Ascending aorta (tissue), 2 donors: ENCODE measurements around the gene NRDC. TPM values are rescaled to one million over a fixed set of nuclear protein-coding genes. Genes with fewer than 3 reads are reported as not detected.

Source experiments
- DNase-seq, 2 donors: peaks; one replicate each; pipeline ENCODE4 v3.0.0-alpha.2; 2019; ENCODE audit warnings: low spot score in 2 of 2
- H3K27ac ChIP-seq, 2 donors: fragments of 200-600 bp; sonication (generic); one replicate each; pipeline ENCODE4 v1.5.1; 2016 to 2017; ENCODE audit warnings: mild to moderate bottlenecking in 1 of 2
- H3K27me3 ChIP-seq: fragments of 200-600 bp; sonication (generic); one replicate; pipeline ENCODE4 v1.5.1; 2017
- H3K36me3 ChIP-seq, 2 donors: fragments of 200-600 bp; sonication (generic); one replicate each; pipeline ENCODE4 v1.5.1; 2016
- H3K4me1 ChIP-seq, 2 donors: fragments of 200-600 bp; sonication (generic); one replicate each; pipeline ENCODE4 v1.5.1; 2016 to 2017; ENCODE audit warnings: mild to moderate bottlenecking in 1 of 2
- H3K4me3 ChIP-seq, 2 donors: fragments of 200-600 bp; sonication (generic); one replicate each; pipeline ENCODE4 v1.5.1; 2016 to 2017; ENCODE audit warnings: mild to moderate bottlenecking in 1 of 2
- H3K9me3 ChIP-seq, 2 donors: fragments of 200-600 bp; sonication (generic); one replicate each; pipeline ENCODE4 v1.5.1; 2016
- CTCF ChIP-seq, 3 experiments: fragments of 200-600 bp in 2 of 3; fragments of 450-650 bp in 1 of 3; sonication (generic) in 2 of 3; IDR thresholded peaks; one replicate each; pipeline ENCODE4 v1.5.1; 2016 to 2019; ENCODE audit warnings: antibody characterized with exemption in 3 of 3, mild to moderate bottlenecking in 1 of 3, moderate library complexity in 1 of 3
- intact Hi-C: fragments of 100-400 bp; cut with DNase I; formaldehyde crosslinking; loops from one replicate; pipeline ENCODE4 v1.15.1; 2023
- total RNA-seq: library from RNA; depleted of rRNA; stranded (reverse); fragments of >200 nt; gene quantifications from one replicate; pipeline ENCODE4 v1.1.0, GENCODE V29; 2016

The NRDC gene
- total RNA-seq, 1 donor from 2014 or later = 40.0 TPM

GRCh38 chr1:51859333-51859732, 19.2 kb downstream of the NRDC start:
- Histone ChIP-seq H3K27me3 (no peaks in the 10 kb centered on the region), H3K4me1 (no peaks in the 10 kb centered on the region), H3K4me3 (no peak overlapping the region), H3K27ac (no peak overlapping the region), H3K36me3 (peaks cover 0 to 5% of the 10 kb centered on the region in 2 donors), H3K9me3 (no peaks in the 10 kb centered on the region)
- intact Hi-C loops = no loop called here
- no peak for DNase-seq
- no peak for TF ChIP-seq CTCF (IDR thresholded peaks at IDR 0.05)

- no peak overlapping the region for H3K4me3 ChIP-seq
- intact Hi-C loops = no loop called here
- no peaks in the 10 kb centered on the region for H3K9me3 ChIP-seq
- DNase-seq = no peak
- H3K27ac ChIP-seq = no peak overlapping the region
- TF ChIP-seq CTCF (IDR thresholded peaks at IDR 0.05) = no peak
- H3K36me3 ChIP-seq = peaks cover 3 to 5% of the 10 kb centered on the region in 2 donors
- H3K27me3 ChIP-seq = no peaks in the 10 kb centered on the region
- H3K4me1 ChIP-seq = no peaks in the 10 kb centered on the region
These were observed 19.6 kb downstream of the NRDC start for GRCh38 chr1:51858892-51859291.

- TF ChIP-seq CTCF (IDR thresholded peaks at IDR 0.05) = no peak
- no peak for DNase-seq
- no peaks in the 10 kb centered on the region for H3K9me3 ChIP-seq
- H3K27ac ChIP-seq = no peak overlapping the region
- no peaks in the 10 kb centered on the region for H3K27me3 ChIP-seq
- intact Hi-C loops = no loop called here
- H3K4me3 ChIP-seq = no peak overlapping the region
- peaks cover 5% of the 10 kb centered on the region in 2 donors for H3K36me3 ChIP-seq
- peaks cover 0 to 2% of the 10 kb centered on the region in 2 donors for H3K4me1 ChIP-seq
These were observed 21.8 kb downstream of the NRDC start for GRCh38 chr1:51856745-51857144.

- H3K4me1 ChIP-seq = peaks cover 0 to 11% of the 10 kb centered on the region in 2 donors
- no peak overlapping the region for H3K4me3 ChIP-seq
- no peak for DNase-seq
- no peak for TF ChIP-seq CTCF (IDR thresholded peaks at IDR 0.05)
- H3K27me3 ChIP-seq = no peaks in the 10 kb centered on the region
- intact Hi-C loops = no loop called here
- H3K27ac ChIP-seq = no peak overlapping the region
- peaks cover 5% of the 10 kb centered on the region in 2 donors for H3K36me3 ChIP-seq
- H3K9me3 ChIP-seq = no peaks in the 10 kb centered on the region
These were observed 22.9 kb downstream of the NRDC start for GRCh38 chr1:51855624-51856023.

DNA sequence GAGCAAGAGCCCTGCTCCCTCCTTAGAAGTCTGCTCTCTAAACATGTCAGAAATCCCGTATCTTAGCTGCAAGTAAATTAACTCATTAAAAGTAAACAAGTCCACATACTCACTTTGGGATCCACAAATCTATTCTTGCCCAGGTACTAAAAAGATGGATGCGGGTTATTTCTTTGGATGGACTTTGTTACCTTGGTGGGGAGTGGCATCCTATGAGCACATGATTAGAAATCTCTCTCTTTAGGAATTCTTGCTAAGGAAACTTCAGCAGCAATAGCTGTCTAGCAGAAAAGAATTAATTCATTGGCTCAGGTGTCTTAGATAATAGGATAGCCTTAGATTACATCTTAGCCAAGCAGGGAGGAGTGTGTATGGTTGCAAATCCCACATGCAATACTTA, 25.2 kb downstream of the NRDC start:
- no peaks in the 10 kb centered on the region for H3K27me3 ChIP-seq
- peaks cover 5% of the 10 kb centered on the region in 2 donors for H3K36me3 ChIP-seq
- no peak for DNase-seq
- H3K9me3 ChIP-seq = no peaks in the 10 kb centered on the region
- intact Hi-C loops = no loop called here
- peaks cover 6 to 13% of the 10 kb centered on the region in 2 donors for H3K4me1 ChIP-seq
- TF ChIP-seq CTCF (IDR thresholded peaks at IDR 0.05) = no peak
- no peak overlapping the region for H3K4me3 ChIP-seq
- no peak overlapping the region for H3K27ac ChIP-seq

- DNase-seq = no peak
- no peaks in the 10 kb centered on the region for H3K27me3 ChIP-seq
- peak overlapping the region in 1 of 2 donors; percentile 57 for H3K27ac ChIP-seq
- H3K9me3 ChIP-seq = no peaks in the 10 kb centered on the region
- H3K4me3 ChIP-seq = no peak overlapping the region
- H3K4me1 ChIP-seq = peaks cover 6 to 13% of the 10 kb centered on the region in 2 donors
- H3K36me3 ChIP-seq = peaks cover 5% of the 10 kb centered on the region in 2 donors
- intact Hi-C loops = no loop called here
- no peak for TF ChIP-seq CTCF (IDR thresholded peaks at IDR 0.05)
These were observed 26.6 kb downstream of the NRDC start for GRCh38 chr1:51851882-51852396.
